Neural progenitor cell (in vitro differentiated cells): ENCODE measurements around the gene GAB2.

Experiments
- EZH2phosphoT487 ChIP-seq: fragments of 200-600 bp; sonication (generic); IDR thresholded peaks from 2 replicates; pipeline ENCODE4 v1.6.1; 2017; ENCODE audit warnings: antibody characterized with exemption
- TF ChIP-seq, protein P1 (sequence below): fragments of 200-600 bp; sonication (generic); IDR thresholded peaks from 2 replicates; pipeline ENCODE4 v1.5.1; 2017; ENCODE audit warnings: antibody characterized with exemption, mild to moderate bottlenecking

DNA sequence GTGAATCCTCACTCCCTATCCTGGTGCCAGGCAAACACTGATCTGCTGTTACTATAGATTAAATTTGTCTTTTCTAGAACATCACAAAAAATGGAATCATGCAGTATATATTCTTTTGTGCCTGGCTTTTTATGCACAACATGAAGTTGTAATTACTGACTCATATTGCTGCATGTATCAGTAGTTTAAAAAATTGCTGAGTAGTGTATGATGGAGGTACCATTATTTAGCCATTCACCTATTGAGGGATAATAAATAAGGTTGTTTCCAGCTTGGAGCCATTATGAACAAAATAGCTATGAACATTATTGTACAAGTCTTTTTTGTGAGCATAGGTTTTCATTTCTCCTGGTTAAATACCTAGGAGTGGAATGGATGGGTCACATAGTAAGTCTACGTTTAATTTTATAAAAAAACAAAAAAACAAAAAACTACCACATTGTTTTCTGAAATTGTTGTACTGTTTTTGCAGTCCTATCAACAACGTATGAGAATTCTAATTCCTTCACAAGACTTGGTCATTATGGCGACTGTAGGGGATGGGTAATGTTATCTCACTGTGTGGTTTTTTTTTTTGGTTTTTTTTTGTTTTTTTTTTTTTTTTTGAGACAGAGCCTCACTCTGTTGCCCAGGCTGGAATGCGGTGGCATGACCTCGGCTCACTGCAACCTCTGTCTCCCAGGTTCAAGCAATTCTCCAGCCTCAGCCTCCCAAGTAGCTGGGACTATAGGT lies 117.3 kb downstream of the GAB2 start:
- TF ChIP-seq, protein P1, sequence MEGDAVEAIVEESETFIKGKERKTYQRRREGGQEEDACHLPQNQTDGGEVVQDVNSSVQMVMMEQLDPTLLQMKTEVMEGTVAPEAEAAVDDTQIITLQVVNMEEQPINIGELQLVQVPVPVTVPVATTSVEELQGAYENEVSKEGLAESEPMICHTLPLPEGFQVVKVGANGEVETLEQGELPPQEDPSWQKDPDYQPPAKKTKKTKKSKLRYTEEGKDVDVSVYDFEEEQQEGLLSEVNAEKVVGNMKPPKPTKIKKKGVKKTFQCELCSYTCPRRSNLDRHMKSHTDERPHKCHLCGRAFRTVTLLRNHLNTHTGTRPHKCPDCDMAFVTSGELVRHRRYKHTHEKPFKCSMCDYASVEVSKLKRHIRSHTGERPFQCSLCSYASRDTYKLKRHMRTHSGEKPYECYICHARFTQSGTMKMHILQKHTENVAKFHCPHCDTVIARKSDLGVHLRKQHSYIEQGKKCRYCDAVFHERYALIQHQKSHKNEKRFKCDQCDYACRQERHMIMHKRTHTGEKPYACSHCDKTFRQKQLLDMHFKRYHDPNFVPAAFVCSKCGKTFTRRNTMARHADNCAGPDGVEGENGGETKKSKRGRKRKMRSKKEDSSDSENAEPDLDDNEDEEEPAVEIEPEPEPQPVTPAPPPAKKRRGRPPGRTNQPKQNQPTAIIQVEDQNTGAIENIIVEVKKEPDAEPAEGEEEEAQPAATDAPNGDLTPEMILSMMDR: no peak
- TF ChIP-seq EZH2phosphoT487: no peak
